ENCODE measurements around the gene AIFM2.

- no peak for TF ChIP-seq CTCF (IDR thresholded peaks at IDR 0.05 in 8 of 11, conservative IDR thresholded peaks at IDR 0.05 in 3 of 11)
- no peak for TF ChIP-seq POLR2A (IDR thresholded peaks at IDR 0.05)
- TF ChIP-seq POLR2AphosphoS5 (IDR thresholded peaks at IDR 0.05): no peak
Observed at GRCh38 chr10:70121281-70121949, 11.2 kb downstream of the AIFM2 start.
